Endodermal cell (in vitro differentiated cells): Measurements from ENCODE around the gene LRRC58. TPM values are rescaled to one million over a fixed set of nuclear protein-coding genes. Genes with fewer than 3 reads are reported as not detected.
"Not testable (repeated sequence)": the region's sequence is repeated elsewhere in the genome, so short reads cannot be mapped to it uniquely, and the experiment has no call there.

Experiments used
- DNase-seq: peaks from one replicate; pipeline ENCODE4 v3.0.0-alpha.2; 2017
- H3K27ac ChIP-seq: 2 replicates; pipeline ENCODE4 v1.5.1; 2013; ENCODE audit warnings: mild to moderate bottlenecking, low read depth, low read length, moderate library complexity
- H3K27me3 ChIP-seq: 2 replicates; pipeline ENCODE4 v1.6.1; 2013; ENCODE audit warnings: mild to moderate bottlenecking, low read length, moderate library complexity; ENCODE audit not compliant: insufficient read depth, control insufficient read depth, poor library complexity, severe bottlenecking
- H3K36me3 ChIP-seq: 2 replicates; pipeline ENCODE4 v1.7.0; 2013; ENCODE audit warnings: mild to moderate bottlenecking, low read length, moderate library complexity; ENCODE audit not compliant: control insufficient read depth, insufficient read depth
- H3K4me1 ChIP-seq: one replicate; pipeline ENCODE4 v1.7.0; 2013; ENCODE audit warnings: low read length; ENCODE audit not compliant: control insufficient read depth, insufficient read depth
- H3K4me3 ChIP-seq: 2 replicates; pipeline ENCODE4 v1.5.1; 2013; ENCODE audit warnings: mild to moderate bottlenecking, low read length, moderate library complexity
- H3K9ac ChIP-seq: 2 replicates; pipeline ENCODE4 v1.6.1; 2013; ENCODE audit warnings: mild to moderate bottlenecking, low read length, moderate library complexity; ENCODE audit not compliant: poor library complexity, severe bottlenecking; ENCODE audit errors: extremely low read depth
- H3K9me3 ChIP-seq: 2 replicates; pipeline ENCODE4 v1.6.1; 2013; ENCODE audit warnings: mild to moderate bottlenecking, low read length, moderate library complexity; ENCODE audit not compliant: control insufficient read depth
- H3K27ac Mint-ChIP-seq: 2 replicates; pipeline ENCODE4 v1.8.0; 2020; ENCODE audit warnings: mixed read lengths
- H3K27me3 Mint-ChIP-seq: 2 replicates; pipeline ENCODE4 v1.8.0; 2021; ENCODE audit warnings: mild to moderate bottlenecking, mixed read lengths; ENCODE audit not compliant: insufficient read depth
- H3K36me3 Mint-ChIP-seq: 2 replicates; pipeline ENCODE4 v1.8.0; 2020; ENCODE audit warnings: low read depth, mixed read lengths
- H3K4me1 Mint-ChIP-seq: 2 replicates; pipeline ENCODE4 v1.8.0; 2020; ENCODE audit warnings: mixed read lengths
- H3K4me3 Mint-ChIP-seq: 2 replicates; pipeline ENCODE4 v1.8.0; 2020; ENCODE audit warnings: mild to moderate bottlenecking, moderate library complexity, mixed read lengths
- H3K9me3 Mint-ChIP-seq: 2 replicates; pipeline ENCODE4 v1.8.0; 2020; ENCODE audit warnings: mild to moderate bottlenecking, mixed read lengths
- WGBS, 2 experiments: methylation state at CpG; one replicate each; pipeline versions ENCODE4 v1.1.5 to v1.1.7; 2013; ENCODE audit warnings: missing lambda C conversion rate in 2 of 2, mixed read lengths in 1 of 2; ENCODE audit not compliant: insufficient coverage in 1 of 2, insufficient read length in 1 of 2; 5-methylcytosine and 5-hydroxymethylcytosine counted together
- total RNA-seq, 2 donors: library from RNA; stranded (reverse); fragmentation: NEBNext Ultra II Directional in 1 of 2; extraction: Animal tissue kit (Norgen Biotek cat#: 25700) in 1 of 2; gene quantifications; 2 replicates in 1 of 2; 3 replicates in 1 of 2; pipeline ENCODE4 v1.2.1, GENCODE V29; 2021
- TF ChIP-seq, protein P1 (sequence below): fragments of 200-600 bp; sonication (generic); conservative IDR thresholded peaks from 2 replicates; pipeline ENCODE4 v1.5.0; 2021; ENCODE audit warnings: antibody characterized with exemption, mild to moderate bottlenecking

LRRC58 gene
- total RNA-seq, 2 donors from 2014 or later, result 16.0 to 20.5 TPM

GRCh38 chr3:120381503-120381902 lies 32.3 kb upstream of the LRRC58 start:
- no peak for DNase-seq
- TF ChIP-seq, protein P1, sequence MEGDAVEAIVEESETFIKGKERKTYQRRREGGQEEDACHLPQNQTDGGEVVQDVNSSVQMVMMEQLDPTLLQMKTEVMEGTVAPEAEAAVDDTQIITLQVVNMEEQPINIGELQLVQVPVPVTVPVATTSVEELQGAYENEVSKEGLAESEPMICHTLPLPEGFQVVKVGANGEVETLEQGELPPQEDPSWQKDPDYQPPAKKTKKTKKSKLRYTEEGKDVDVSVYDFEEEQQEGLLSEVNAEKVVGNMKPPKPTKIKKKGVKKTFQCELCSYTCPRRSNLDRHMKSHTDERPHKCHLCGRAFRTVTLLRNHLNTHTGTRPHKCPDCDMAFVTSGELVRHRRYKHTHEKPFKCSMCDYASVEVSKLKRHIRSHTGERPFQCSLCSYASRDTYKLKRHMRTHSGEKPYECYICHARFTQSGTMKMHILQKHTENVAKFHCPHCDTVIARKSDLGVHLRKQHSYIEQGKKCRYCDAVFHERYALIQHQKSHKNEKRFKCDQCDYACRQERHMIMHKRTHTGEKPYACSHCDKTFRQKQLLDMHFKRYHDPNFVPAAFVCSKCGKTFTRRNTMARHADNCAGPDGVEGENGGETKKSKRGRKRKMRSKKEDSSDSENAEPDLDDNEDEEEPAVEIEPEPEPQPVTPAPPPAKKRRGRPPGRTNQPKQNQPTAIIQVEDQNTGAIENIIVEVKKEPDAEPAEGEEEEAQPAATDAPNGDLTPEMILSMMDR, result no peak
- no peak overlapping the region for H3K27ac Mint-ChIP-seq
- no peak overlapping the region for H3K27ac ChIP-seq
- H3K9me3 ChIP-seq, result no peaks in the 10 kb centered on the region
- no peaks in the 10 kb centered on the region for H3K36me3 Mint-ChIP-seq
- H3K4me1 Mint-ChIP-seq, result no peaks in the 10 kb centered on the region
- H3K9me3 Mint-ChIP-seq, result peaks cover 8% of the 10 kb centered on the region
- H3K4me3 ChIP-seq, result no peak overlapping the region
- H3K27me3 Mint-ChIP-seq, result no peaks in the 10 kb centered on the region
- no peak overlapping the region for H3K9ac ChIP-seq
- H3K36me3 ChIP-seq, result no peaks in the 10 kb centered on the region
- WGBS, 2 experiments, result 87 to 91% methylated on average over 2 of the region's 2 CpGs
- no peak overlapping the region for H3K4me3 Mint-ChIP-seq
- no peaks in the 10 kb centered on the region for H3K4me1 ChIP-seq
- H3K27me3 ChIP-seq, result no peaks in the 10 kb centered on the region

DNA sequence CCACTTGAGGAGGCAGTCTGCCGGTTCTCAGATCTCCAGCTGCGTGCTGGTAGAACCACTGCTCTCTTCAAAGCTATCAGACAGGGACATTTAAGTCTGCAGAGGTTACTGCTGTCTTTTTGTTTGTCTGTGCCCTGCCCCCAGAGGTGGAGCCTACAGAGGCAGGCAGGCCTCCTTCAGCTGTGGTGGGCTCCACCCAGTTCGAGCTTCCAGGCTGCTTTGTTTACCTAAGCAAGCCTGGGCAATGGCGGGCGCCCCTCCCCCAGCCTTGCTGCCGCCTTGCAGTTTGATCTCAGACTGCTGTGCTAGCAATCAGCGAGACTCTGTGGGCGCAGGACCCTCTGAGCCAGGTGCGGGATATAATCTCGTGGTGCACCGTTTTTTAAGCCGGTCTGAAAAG lies 28.8 kb upstream of the LRRC58 start:
- H3K27me3 Mint-ChIP-seq, DNase-seq, H3K4me1 Mint-ChIP-seq, H3K4me1 ChIP-seq, H3K27ac ChIP-seq, H3K9ac ChIP-seq, H3K36me3 Mint-ChIP-seq, H3K4me3 ChIP-seq, H3K9me3 Mint-ChIP-seq, H3K4me3 Mint-ChIP-seq, H3K9me3 ChIP-seq, H3K27ac Mint-ChIP-seq, H3K27me3 ChIP-seq, H3K36me3 ChIP-seq: not testable (repeated sequence)
- WGBS, 2 experiments, result 67% methylated on average over 4 of the region's 12 CpGs; no CpG with 5 or more reads in 1 of the 2 experiments

- Histone ChIP-seq H3K4me1 (no peaks in the 10 kb centered on the region), H3K27ac (no peak overlapping the region), H3K9me3 (no peaks in the 10 kb centered on the region), H3K9ac (no peak overlapping the region), H3K4me3 (no peak overlapping the region), H3K36me3 (no peaks in the 10 kb centered on the region), H3K27me3 (peaks cover 8% of the 10 kb centered on the region)
- Mint-ChIP-seq H3K9me3 (no peaks in the 10 kb centered on the region), H3K4me3 (no peak overlapping the region), H3K27ac (no peak overlapping the region), H3K4me1 (no peaks in the 10 kb centered on the region), H3K36me3 (no peaks in the 10 kb centered on the region), H3K27me3 (peaks cover 8% of the 10 kb centered on the region)
- DNase-seq, result no peak
- TF ChIP-seq, protein P1, result no peak
Observed at GRCh38 chr3:120370463-120370862, 21.3 kb upstream of the LRRC58 start.

DNA sequence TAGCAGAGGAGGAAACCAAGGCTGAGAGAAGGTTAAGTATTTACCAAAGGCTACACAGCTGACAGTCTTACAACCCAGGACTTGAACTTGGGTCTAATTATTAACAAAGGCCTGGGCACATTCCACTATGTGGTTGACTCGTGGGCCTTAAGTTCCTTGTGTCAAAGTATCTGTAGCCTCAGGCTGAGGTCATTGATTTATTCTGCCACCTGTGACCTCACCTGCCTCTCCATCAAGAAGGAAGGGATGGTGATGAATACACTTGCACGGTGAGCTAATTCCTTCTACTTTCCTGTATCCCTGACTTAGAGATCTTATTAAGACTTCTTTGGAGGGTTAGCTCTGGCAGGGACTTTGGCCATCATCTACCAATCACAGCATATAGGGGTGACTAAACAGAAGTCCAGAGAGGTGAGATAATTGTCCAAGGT lies 19.9 kb upstream of the LRRC58 start:
- Histone ChIP-seq H3K4me1 (no peaks in the 10 kb centered on the region), H3K36me3 (no peaks in the 10 kb centered on the region), H3K9ac (no peak overlapping the region), H3K27ac (no peak overlapping the region), H3K27me3 (peaks cover 8% of the 10 kb centered on the region), H3K9me3 (no peaks in the 10 kb centered on the region), H3K4me3 (no peak overlapping the region)
- Mint-ChIP-seq H3K9me3 (no peaks in the 10 kb centered on the region), H3K36me3 (no peaks in the 10 kb centered on the region), H3K27me3 (peaks cover 8% of the 10 kb centered on the region), H3K4me1 (no peaks in the 10 kb centered on the region), H3K4me3 (no peak overlapping the region), H3K27ac (no peak overlapping the region)
- TF ChIP-seq, protein P1, result no peak
- 78 to 81% methylated on average over 1 to 2 of the region's 2 CpGs for WGBS, 2 experiments
- no peak for DNase-seq
